ENCODE results near the gene RAD51B. TPM values are rescaled to one million over a fixed set of nuclear protein-coding genes. Genes with fewer than 3 reads are reported as not detected.
A peak's percentile ranks its signal among the peaks of the same experiment; 100 is the strongest.

RAD51B gene
- total and polyA plus RNA-seq, 2 of the 13 experiments (the other 11 are each of a cell fraction or from before 2014, with no cell fraction given), result 7.0 to 9.5 TPM

DNA sequence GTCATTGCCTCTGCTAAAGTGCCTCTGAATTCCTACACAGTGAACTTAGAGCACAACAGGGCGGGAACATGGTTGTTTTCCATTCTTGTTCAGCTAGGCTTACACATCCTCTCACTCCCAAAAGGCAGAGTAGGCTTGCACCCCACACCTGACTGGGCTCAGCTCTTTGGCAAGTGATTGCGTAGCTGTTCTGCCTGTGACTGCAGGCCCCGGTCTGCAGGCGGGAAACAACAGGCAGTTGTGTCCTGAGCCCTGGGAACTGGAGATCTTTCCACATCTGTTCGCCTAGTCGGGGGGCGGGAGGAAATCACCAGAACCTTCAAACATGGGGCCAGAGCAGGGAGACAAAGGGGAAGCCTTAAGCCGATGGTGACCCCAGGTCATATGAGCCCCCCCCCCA lies 698.6 kb downstream of the RAD51B start (continued):
- TF ChIP-seq HOXA3 (CRISPR knock-in tag; IDR thresholded peaks at IDR 0.05) (0 out of 2 replicates have a peak, but pooled peaks have one; percentile 8), TP53 (CRISPR knock-in tag; conservative IDR thresholded peaks at IDR 0.05) (no peak), SIN3B (IDR thresholded peaks at IDR 0.05; ENCODE audit: low read length) (no peak), ZC3H4 (CRISPR knock-in tag; IDR thresholded peaks at IDR 0.05; ENCODE audit: borderline replicate concordance) (no peak), MTA3 (CRISPR knock-in tag; IDR thresholded peaks at IDR 0.05) (no peak), SP4 (CRISPR knock-in tag; IDR thresholded peaks at IDR 0.05) (peak; percentile 68), ZNF224 (CRISPR knock-in tag; IDR thresholded peaks at IDR 0.05) (no peak), MTA1 (CRISPR knock-in tag; IDR thresholded peaks at IDR 0.05; ENCODE audit: borderline replicate concordance) (0 out of 2 replicates have a peak, but pooled peaks have one; percentile 47), ZNF30 (CRISPR knock-in tag; IDR thresholded peaks at IDR 0.05) (no peak), TEAD3 (CRISPR knock-in tag; optimal IDR thresholded peaks at IDR 0.05; ENCODE audit: borderline replicate concordance) (peak; percentile 38), SOX13 (IDR thresholded peaks at IDR 0.05) (no peak), SOX13 (CRISPR knock-in tag; conservative IDR thresholded peaks at IDR 0.05 in 1 of 2, IDR thresholded peaks at IDR 0.05 in 1 of 2) (0 out of 4 replicates have a peak, but pooled peaks of 1 of the 2 experiments have one; percentile 4), ZNF292 (CRISPR knock-in tag; IDR thresholded peaks at IDR 0.05; ENCODE audit: borderline replicate concordance, low read depth) (peak; percentile 87; the same call in 1 of the 2 replicates), PAF1 (CRISPR knock-in tag; IDR thresholded peaks at IDR 0.05) (no peak), RBFOX2 (IDR thresholded peaks at IDR 0.05; ENCODE audit: low read depth, low read length) (no peak), POGZ (CRISPR knock-in tag; IDR thresholded peaks at IDR 0.05) (peak; percentile 24; the same call in 1 of the 2 replicates), EP300 (IDR thresholded peaks at IDR 0.05; ENCODE audit: low read depth in 2 of 2, low read length in 2 of 2) (peak in 1 of 2 experiments; percentile 20; a peak in 1 of 4 replicates), EP300 (CRISPR knock-in tag; IDR thresholded peaks at IDR 0.05; ENCODE audit: borderline replicate concordance) (no peak), CEBPG (CRISPR knock-in tag; IDR thresholded peaks at IDR 0.05) (peak; percentile 54; the same call in 1 of the 2 replicates), GPN1 (CRISPR knock-in tag; IDR thresholded peaks at IDR 0.05; ENCODE audit: borderline replicate concordance) (no peak), REPIN1 (CRISPR knock-in tag; IDR thresholded peaks at IDR 0.05; ENCODE audit: borderline replicate concordance, low read depth) (no peak), ZFX (CRISPR knock-in tag; IDR thresholded peaks at IDR 0.05; ENCODE audit: low read depth) (peak; percentile 47; the same call in 1 of the 2 replicates)
- TF ChIP-seq, protein P1, sequence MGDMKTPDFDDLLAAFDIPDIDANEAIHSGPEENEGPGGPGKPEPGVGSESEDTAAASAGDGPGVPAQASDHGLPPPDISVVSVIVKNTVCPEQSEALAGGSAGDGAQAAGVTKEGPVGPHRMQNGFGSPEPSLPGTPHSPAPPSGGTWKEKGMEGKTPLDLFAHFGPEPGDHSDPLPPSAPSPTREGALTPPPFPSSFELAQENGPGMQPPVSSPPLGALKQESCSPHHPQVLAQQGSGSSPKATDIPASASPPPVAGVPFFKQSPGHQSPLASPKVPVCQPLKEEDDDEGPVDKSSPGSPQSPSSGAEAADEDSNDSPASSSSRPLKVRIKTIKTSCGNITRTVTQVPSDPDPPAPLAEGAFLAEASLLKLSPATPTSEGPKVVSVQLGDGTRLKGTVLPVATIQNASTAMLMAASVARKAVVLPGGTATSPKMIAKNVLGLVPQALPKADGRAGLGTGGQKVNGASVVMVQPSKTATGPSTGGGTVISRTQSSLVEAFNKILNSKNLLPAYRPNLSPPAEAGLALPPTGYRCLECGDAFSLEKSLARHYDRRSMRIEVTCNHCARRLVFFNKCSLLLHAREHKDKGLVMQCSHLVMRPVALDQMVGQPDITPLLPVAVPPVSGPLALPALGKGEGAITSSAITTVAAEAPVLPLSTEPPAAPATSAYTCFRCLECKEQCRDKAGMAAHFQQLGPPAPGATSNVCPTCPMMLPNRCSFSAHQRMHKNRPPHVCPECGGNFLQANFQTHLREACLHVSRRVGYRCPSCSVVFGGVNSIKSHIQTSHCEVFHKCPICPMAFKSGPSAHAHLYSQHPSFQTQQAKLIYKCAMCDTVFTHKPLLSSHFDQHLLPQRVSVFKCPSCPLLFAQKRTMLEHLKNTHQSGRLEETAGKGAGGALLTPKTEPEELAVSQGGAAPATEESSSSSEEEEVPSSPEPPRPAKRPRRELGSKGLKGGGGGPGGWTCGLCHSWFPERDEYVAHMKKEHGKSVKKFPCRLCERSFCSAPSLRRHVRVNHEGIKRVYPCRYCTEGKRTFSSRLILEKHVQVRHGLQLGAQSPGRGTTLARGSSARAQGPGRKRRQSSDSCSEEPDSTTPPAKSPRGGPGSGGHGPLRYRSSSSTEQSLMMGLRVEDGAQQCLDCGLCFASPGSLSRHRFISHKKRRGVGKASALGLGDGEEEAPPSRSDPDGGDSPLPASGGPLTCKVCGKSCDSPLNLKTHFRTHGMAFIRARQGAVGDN (CRISPR knock-in tag; IDR thresholded peaks at IDR 0.05), result peak; percentile 60
- TF ChIP-seq, protein P2, sequence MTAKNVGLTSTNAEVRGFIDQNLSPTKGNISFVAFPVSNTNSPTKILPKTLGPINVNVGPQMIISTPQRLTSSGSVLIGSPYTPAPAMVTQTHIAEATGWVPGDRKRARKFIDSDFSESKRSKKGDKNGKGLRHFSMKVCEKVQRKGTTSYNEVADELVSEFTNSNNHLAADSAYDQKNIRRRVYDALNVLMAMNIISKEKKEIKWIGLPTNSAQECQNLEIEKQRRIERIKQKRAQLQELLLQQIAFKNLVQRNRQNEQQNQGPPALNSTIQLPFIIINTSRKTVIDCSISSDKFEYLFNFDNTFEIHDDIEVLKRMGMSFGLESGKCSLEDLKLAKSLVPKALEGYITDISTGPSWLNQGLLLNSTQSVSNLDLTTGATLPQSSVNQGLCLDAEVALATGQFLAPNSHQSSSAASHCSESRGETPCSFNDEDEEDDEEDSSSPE (CRISPR knock-in tag; IDR thresholded peaks at IDR 0.05), result peak; percentile 38; the same call in 1 of the 2 replicates
- TF ChIP-seq, protein P3, sequence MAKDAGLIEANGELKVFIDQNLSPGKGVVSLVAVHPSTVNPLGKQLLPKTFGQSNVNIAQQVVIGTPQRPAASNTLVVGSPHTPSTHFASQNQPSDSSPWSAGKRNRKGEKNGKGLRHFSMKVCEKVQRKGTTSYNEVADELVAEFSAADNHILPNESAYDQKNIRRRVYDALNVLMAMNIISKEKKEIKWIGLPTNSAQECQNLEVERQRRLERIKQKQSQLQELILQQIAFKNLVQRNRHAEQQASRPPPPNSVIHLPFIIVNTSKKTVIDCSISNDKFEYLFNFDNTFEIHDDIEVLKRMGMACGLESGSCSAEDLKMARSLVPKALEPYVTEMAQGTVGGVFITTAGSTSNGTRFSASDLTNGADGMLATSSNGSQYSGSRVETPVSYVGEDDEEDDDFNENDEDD (CRISPR knock-in tag; IDR thresholded peaks at IDR 0.05; ENCODE audit: borderline replicate concordance), result peak; percentile 55; the same call in 1 of the 2 replicates

Measured in HepG2 (cell line).